IPS DF 4.7 (cell line): ENCODE measurements around the gene CFP.

Source experiments
- DNase-seq: peaks from one replicate; pipeline ENCODE4 v3.0.0-alpha.2; 2013; ENCODE audit warnings: low spot score; ENCODE audit errors: extremely low read depth

CFP gene

GRCh38 chrX:47638816-47639215 is 9.1 kb upstream of the CFP start:
- DNase-seq, result no peak

DNA sequence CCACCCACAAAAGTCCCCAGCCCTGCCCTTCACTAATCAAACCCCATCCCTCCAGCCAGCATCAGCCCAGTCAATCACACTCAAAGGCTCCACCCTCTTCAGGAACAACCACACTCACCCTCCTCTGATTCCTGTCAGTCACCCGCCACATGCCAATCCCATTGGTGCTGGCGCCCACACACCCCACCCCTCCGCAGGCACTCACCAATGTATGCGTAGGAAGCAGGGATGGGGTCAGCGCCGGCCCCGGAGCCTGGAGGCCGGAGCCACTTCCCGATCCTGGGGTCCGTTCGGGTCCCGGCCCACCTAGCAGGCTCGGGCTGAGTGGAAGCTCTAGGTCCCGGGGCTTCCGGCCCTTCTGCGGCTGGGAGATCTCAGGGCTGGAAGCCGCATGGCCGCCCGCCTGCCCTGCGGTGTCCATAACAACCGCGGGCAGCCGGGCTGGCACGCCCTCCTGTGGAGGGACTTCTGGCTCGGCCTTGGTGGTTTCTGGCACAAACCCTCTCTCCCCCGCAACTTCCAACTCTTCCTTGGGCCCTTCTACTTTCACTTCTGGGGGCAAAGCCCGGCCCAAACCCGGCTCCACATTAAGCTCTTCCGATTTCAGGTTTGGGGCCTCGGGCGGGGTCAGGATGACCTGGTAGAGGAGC is 7.9 kb upstream of the CFP start:
- no peak for DNase-seq

GRCh38 chrX:47634871-47635575 is 5.3 kb upstream of the CFP start:
- DNase-seq, result no peak

DNA sequence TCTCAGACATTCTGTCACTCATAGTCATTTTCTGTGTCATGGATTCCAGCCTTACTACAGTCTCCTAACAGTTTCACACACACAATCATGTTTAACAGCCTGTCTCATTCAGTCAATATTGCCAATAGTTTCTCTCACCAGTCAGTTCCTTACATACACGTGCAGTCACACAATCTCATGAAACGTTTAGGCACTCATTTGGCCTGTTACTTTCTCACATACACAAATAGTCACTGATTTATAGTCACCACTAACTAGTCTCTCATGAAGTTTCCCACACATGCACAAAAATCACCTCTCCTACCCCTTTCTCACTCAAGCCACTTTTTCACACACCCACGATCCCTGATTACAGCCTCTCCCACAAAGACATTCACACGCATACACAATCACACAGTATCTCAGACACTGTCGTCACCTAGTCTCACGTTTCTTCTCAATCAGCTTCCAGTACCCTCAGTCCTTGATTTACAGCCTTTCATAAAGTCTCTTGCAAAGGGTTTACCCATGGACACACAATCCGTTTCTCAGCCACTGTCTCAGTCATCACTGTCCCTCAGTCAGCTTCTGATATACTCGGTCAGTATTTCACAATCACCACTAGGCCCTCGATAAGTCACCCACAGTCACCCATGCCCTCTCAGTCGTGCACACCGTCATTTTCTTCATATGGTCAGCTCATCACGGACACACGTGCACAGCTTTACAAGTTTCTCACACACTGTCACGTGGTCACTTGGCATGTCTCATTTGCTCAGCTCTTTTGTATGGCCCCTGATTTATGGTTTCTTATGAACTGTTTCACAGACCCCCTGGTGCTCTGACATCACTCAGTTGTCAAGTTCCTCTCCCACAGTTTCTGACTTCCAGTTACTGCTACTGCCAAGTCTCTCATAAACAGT is 4.2 kb upstream of the CFP start:
- no peak for DNase-seq

DNA sequence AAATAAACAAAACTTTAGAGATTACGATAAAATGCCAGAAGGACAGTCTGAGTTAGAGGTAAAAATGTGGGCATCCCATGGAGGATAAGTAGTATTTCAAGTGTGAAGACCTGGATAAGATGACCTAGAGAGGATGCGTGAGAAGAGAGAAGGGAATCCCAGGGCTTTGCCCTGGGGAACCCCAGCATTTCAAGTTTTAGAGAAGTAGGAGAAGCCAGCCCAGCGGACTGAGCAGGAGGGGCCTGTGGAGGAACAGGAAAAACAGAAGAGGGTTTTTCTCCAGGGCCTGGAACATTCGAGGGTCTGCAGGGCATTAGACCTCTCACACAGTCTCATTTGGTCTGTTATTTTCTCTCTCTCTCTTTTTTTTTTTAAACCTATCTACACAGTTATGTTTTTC is 2.9 kb upstream of the CFP start:
- no peak for DNase-seq

DNA sequence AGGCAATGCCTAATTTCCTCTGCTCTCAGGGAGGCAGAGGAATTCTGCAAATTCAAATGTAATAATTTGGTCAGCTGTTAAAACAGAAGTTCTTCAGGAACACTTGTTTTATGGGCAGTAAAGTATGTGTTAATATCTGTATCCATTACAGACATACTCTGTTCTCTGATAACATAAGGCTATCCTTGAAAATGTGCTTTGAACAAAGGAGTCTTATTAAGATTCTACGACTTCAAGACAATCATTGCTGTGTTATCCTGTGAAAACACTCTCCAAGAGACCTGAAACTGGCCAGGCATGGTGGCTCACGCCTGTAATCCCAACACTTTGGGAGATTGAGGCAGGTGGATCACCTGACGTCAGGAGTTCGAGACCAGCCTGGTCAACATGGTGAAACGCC is 1.9 kb upstream of the CFP start:
- DNase-seq, result no peak

- DNase-seq, result no peak
These were observed 748 bp downstream of the CFP start for GRCh38 chrX:47628982-47629381.

DNA sequence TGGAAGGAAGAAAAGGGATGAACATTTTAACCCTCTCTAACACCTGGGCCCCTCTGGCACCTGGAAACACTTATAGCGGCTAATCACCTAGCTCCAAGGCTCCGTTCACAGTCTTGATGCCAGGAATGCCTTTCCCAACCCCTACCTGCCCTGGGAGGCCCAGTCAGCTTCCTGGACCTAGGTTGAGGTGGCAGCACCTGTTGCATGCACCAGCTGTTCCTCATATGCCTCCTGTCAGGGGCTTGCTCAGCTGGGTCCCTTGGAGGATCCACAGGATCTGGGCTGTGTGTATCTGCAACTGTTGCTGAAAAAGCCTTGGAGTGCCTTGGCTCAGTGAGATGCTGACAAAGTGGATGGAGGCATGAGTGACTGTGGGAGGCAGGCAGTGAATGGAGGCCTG is 4.4 kb downstream of the CFP start:
- DNase-seq, result no peak

DNA sequence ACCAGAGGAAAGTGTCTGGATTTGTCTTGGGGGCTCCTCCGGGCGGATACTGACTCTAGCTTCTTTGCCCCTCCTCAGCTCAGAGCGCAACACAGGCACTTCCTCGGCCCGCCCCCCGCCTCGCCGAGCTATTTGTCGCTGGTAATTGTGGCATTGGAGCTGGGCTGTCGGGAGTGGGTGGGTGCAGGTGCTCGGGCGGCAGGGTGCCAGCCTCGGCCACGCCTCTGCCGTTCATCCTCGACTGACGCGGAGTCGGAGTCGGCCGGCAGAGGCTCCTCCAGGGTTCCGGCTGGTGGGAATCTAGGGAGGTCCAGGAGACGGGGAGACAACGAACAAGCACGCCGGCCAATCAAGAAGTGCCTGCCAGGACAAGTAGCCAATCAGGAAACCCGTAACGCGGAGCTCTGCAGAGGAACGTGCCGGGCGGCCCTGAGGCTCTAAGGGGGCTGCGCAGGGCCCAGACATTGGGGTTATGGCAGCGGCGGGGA is 6.1 kb downstream of the CFP start:
- DNase-seq, result no peak

DNA sequence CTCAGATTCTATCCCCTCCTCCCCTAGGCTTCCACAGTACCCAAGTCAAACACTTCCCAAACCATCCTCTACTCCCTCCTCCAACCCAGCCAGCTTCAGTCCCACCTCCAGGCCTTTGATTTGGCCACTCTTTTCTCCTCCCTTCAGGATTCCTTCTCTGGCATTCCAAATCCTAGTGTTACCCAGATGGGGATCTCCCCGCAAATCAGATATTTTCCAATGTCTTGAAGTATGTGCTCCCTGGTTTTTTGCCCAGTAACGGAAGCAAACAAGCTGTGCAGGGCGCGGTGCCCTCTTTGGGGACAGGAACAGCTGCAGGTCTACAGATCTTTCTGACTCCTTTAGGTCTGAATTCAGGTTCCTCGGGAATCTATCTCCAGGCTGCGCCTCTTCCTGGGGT is 7.9 kb downstream of the CFP start:
- DNase-seq, result no peak

DNA sequence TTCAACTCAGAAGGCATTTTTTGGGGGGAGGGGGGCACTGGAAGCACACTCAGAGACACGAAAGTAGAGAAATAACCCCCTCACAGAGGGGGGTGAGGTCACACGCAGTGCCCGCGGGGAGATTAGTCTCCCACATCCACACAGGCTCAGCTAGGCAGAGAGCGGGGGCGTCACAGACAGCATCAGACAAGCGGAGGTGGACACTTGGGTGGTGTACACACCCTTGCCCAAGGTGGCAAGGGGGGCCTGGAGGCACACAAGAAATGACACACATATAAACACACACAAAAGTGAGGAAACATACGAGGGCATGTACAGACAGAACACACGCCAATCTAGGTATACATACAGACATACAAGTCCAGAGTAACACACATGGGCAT is 9.4 kb downstream of the CFP start:
- DNase-seq, result no peak

DNA sequence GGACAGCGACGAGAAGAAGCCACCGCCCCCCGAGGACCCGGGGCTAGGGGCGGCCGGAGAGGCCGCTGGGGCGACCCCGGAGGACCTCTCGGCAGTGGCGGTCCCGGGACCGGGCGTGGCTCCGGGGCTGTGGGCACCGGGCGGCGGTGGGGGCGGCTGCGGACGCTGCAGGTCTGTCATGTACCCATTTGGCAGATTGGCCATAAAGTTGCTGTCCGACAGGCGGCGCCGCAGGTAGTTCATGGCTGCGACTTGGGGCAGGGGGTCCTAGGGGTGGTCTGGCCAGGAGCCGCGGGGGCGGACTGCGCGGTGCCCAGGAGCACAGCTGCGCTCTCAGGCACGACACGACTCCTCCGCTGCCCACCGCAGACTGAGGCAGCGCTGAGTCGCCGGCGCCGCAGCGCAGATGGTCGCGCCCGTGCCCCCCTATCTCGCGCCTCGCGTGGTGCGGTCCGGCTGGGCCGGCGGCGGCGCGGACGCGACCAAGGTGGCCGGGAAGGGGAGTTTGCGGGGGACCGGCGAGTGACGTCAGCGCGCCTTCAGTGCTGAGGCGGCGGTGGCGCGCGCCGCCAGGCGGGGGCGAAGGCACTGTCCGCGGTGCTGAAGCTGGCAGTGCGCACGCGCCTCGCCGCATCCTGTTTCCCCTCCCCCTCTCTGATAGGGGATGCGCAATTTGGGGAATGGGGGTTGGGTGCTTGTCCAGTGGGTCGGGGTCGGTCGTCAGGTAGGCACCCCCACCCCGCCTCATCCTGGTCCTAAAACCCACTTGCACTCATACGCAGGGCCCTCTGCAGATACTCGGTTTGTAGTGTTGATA is 10.0 kb downstream of the CFP start, which contains the start of gene SYN1:
TSS of gene SYN1 (minus strand) at position 372 of the 817 bp plus-strand sequence. CDS start at position 243, 129 bp downstream.
- DNase-seq, result no peak

DNA sequence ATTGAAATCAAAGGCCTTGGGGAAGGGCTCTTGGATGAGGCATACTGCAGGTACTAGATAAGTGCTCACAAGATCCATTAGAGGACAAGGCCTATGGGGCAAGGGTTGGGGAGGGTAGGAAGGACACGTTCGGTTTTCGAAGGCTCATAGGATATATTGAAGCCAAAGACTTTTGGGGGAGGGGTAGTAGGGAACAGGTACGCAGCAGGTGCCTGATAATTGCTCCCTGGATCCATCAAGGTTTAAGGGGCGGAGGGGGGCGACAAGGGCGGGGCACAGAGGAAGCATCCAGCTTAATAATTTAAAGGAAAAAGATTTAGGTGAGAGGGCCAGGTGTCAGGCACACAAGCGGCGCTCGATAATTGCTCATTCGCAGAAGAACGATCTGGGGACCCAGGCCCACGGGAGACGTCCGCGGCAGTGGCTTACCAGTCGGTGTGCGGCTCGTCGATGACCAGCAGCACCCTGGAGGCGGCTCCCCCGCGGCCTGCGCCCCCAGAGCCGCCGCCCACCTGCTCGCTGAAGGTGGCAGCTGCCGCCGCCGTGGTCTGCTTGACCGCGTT is 10.7 kb downstream of the CFP start:
- no peak for DNase-seq

DNA sequence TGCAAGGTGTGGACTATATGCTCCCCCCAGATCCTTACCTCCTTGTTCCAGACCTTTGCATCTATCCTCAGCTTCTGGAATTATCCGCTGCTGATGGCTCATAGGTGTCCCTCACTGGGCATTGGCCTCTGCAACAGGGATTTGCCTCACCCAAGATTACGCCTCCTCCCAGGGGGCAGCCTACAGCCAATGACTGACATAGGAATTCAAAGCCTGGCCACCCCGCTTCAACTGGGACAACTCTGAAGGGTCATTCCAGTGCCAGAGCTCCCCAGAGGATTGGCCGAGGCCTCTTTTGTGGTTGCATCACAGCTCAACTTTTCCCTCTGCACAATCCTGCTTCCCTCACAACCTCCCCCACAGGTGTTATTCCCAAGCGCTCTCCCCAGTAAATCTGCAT is 15.1 kb downstream of the CFP start:
- no peak for DNase-seq

- DNase-seq, result no peak
These were observed 16.6 kb downstream of the CFP start for GRCh38 chrX:47613082-47613481.

DNA sequence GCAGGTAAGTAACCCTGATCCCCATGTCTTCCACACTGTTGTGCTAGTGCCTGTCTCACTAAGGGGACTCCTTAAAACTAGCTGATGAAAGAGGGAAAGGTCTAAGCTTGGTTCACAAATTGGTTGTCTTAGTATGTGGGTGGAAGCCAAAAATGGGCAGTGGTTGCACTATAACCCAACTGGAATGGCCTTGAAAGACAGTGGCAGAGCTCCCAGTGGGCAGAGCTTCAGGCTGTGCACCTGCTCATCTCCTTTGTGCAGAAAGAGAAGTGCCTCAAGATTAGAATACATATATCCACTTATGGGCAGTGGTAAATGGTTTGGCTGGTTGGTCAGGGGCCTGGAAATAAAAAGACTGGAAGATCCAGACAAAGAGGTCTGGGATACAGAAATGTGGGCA is 17.3 kb downstream of the CFP start:
- DNase-seq, result no peak

GRCh38 chrX:47611926-47612325 is 17.8 kb downstream of the CFP start:
- no peak for DNase-seq

- no peak for DNase-seq
These were observed 18.2 kb downstream of the CFP start for GRCh38 chrX:47611489-47611888.

- DNase-seq, result no peak
These were observed 19.2 kb downstream of the CFP start for GRCh38 chrX:47610511-47610910.

- no peak for DNase-seq
These were observed 21.5 kb downstream of the CFP start for GRCh38 chrX:47608130-47608810.
